Uterus (tissue), 2 donors: ENCODE results near the gene TBCA.

Source experiments
- CTCF ChIP-seq, 4 experiments: fragments of 200-600 bp in 2 of 4; fragments of 450-650 bp in 2 of 4; sonication (generic) in 2 of 4; IDR thresholded peaks; one replicate each; pipeline ENCODE4 v1.5.1; 2016 to 2019; ENCODE audit warnings: antibody characterized with exemption in 4 of 4, mild to moderate bottlenecking in 2 of 4, moderate library complexity in 1 of 4
- POLR2A ChIP-seq, 2 donors: fragments of 450-650 bp; IDR thresholded peaks; one replicate each; pipeline ENCODE4 v1.6.1; 2016; ENCODE audit warnings: antibody characterized with exemption in 2 of 2, mild to moderate bottlenecking in 1 of 2, moderate library complexity in 1 of 2

- no peak for TF ChIP-seq CTCF (IDR thresholded peaks at IDR 0.05)
- no peak for TF ChIP-seq POLR2A (IDR thresholded peaks at IDR 0.05)
Measured at GRCh38 chr5:77778398-77778797, 2.3 kb upstream of the TBCA start.
